ENCODE measurements around the gene PI4KB.
"Not testable (repeated sequence)": the region's sequence is repeated elsewhere in the genome, so short reads cannot be mapped to it uniquely, and the experiment has no call there.

Gene PI4KB

GRCh38 chr1:151275341-151275740 lies 51.9 kb downstream of the PI4KB start:
- DNase-seq: not testable (repeated sequence)

GRCh38 chr1:151273924-151274466 lies 53.2 kb downstream of the PI4KB start:
- no peak for DNase-seq

DNA sequence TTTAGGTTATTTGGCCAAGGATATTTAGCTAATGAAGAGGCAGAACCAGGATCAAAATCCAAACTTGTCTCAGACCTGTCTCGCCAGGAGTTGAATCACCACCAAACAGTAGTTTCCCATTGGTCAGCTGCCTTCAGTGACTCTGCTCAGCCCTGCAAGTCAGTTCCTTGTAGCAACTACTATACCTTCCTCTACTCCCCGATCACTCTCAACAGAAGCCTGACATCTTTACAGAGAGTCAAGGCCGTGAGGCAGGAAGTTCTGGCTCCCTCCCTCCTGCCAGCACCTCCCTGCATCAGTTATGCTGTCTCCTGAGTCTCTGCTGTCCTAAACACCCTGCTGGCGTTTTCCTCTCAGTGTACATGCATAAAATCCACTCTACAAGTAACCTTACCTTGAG lies 59.5 kb downstream of the PI4KB start:
- DNase-seq: no peak

DNA sequence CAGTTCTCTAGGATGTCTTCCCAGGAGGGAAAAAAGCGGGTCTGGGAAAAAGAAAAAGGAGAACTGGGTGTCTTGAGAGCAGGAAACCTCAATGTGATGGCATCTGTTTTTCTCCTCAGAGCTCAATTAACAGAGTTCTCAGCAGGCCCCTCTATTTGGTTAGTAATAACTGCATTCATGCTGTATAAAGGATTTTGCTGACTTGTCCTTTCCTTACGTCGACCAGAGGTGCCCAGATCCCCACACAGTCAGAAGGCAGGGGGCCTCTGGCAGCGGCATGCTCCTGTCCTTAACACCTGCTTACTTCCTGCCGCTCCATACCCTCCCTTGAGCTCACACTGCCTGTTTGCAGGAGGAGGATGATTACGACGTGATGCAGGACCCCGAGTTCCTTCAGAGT lies 60.4 kb downstream of the PI4KB start:
- DNase-seq: no peak

DNA sequence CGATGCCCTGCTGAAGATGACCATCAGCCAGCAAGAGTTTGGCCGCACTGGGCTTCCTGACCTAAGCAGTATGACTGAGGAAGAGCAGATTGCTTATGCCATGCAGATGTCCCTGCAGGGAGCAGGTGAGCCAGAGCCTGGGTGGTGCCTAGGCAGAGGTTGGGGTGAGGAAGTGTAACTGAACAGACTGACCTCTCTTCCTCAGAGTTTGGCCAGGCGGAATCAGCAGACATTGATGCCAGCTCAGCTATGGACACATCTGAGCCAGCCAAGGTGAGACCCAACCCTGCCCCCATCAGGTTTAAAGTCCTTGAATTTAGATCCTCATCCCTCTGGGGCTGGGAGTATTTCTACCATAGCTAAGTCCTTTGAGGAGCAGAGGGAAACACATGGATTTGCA lies 60.9 kb downstream of the PI4KB start:
- DNase-seq: no peak

DNA sequence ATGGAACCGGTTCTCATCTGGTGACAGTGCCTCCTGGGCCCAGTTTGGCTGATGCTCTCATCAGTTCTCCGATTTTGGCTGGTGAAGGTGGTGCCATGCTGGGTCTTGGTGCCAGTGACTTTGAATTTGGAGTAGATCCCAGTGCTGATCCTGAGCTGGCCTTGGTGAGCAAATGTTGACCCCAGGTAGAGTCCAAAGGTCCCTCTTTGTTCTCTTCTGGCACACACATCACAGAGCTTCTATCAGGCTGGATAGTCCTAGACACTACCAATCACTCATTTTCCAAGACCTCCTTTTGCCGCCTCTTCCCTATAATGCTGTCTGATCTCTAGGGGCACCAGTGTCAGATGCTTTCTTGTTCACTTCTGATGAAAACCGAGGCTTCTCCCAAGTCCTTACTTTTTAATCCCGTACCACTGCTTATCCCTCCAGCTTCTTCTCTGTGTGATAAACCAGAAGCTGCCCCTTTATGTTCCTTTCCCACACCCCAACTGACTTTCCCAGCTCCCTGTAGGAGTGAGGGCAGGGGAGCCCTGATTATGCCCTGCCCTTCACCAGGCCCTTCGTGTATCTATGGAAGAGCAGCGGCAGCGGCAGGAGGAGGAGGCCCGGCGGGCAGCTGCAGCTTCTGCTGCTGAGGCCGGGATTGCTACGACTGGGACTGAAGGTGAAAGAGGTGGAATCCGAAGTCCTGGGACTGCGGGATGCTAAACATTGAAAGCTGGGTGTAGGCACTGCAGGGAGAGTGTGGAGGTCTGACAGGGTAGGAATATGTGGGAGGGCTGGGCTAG lies 61.6 kb downstream of the PI4KB start:
- no peak for DNase-seq

DNA sequence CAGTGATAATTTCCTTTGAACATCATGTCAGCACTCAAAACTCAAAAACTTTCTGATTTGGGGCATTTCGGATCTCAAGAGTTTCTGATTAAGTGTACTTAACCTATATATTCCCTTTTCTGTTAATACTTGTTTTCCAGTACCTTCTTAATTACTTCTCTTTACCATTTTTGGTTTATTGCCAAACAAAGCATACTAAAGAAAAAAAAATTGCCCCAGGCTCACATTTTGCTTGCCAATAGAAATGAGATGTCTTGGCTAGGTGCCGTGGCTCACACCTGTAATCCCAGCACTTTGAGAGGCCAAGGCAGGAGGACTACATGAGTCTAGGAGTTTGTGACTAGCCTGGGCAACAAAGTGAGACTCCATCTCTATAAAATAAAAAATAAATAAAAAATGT lies 67.9 kb downstream of the PI4KB start:
- DNase-seq: no peak

GRCh38 chr1:151255381-151255780 lies 71.8 kb downstream of the PI4KB start:
- no peak for DNase-seq

DNA sequence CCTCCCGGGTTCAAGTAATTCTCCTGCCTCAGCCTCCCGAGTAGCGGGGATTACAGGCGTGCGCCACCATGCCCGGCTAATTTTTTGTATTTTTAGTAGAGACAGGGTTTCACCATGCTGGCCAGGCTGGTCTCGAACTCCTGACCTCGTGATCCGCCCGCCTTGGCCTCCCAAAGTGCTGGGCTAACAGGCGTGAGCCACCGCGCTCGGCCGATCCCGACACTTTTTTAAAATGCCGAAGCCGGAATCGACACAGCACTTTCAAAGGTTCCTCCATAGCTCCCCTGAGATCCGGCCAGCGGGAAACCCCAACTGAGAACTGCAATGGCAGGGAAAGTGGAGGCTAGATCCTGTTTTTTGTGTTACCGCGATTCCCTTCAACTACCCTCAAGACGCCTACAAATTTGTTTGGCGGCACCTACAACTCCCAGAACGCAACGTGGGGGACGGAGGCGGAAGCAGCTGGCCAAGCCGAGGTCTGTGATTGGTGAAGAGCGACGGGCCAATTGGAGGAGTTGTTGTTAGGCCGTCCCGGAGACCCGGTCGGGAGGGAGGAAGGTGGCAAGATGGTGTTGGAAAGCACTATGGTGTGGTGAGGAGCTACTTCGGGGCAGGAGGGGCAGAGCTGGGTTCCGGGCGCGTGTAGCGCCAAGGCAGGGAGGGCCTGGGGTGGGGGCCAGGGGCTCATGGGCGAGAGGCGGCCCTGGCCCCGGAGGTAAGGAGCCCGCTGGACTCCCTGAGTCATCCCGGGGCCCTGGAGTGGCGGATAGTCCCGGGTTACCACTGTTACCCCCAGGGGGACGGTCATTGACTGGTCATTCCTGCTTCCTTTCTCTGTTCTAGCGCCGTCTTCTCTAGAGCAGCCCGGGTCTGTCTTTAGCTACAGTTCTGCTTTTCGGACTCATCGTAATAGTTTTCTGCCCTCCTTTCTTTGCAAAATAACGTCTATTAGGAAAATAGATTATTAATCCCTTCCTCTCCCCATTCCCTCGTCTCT lies 72.7 kb downstream of the PI4KB start, which contains the start of gene PSMD4:
Gene PSMD4 (plus strand): TSS at position 518 of the 997 bp plus-strand sequence. CDS start 49 bp downstream, at position 567.
- peak; percentile 96 to 97 for DNase-seq

DNA sequence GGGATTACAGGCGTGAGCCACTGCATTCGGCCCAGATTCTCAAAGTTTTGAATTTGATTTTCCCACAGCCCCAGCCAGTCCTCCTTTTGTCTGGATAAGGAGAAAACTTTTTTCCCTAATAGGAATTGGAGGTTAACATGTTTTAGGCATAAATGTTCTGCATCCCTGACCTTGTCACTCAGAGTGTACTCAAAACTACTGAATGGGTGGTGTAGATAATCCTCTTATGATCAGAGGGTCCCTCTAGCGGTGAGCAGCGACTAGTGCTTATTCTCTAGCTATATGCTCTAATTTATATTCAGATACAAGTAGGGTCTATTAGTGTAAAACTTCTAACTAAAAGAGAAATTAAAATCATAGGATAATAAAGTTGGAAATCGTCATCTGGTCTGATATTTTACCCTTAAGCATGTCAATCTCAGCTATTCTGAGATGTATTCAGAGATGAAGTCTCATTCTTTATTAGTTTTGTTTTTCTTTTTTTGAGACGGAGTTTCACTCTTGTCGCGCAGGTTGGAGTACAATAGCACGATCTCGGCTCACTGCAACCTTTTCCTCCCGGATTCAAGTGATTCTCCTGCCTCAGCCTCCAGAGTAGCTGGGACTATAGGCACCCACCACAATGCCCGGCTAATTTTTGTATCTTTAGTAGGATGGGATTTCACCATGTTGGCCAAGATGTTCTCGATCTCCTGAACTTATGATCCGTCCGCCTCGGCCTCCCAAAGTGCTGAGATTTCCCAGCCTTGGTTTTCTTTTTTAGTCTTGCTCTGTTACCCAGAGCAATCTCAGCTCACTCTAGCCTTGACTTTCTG lies 75.4 kb downstream of the PI4KB start:
- DNase-seq: peak; percentile 75 to 81

- DNase-seq: no peak
Observed at GRCh38 chr1:151246786-151247185, 80.4 kb downstream of the PI4KB start.

- DNase-seq: no peak
Observed at GRCh38 chr1:151243683-151244216, 83.5 kb downstream of the PI4KB start.

- no peak for DNase-seq
Observed at GRCh38 chr1:151242442-151242841, 84.8 kb downstream of the PI4KB start.
